Kidney tubule cell (primary cell): ENCODE measurements around the gene MAGI2.

Experiments
- DNase-seq: peaks from one replicate; pipeline ENCODE4 v3.0.0-alpha.2; 2018; ENCODE audit warnings: low spot score

MAGI2 gene

DNA sequence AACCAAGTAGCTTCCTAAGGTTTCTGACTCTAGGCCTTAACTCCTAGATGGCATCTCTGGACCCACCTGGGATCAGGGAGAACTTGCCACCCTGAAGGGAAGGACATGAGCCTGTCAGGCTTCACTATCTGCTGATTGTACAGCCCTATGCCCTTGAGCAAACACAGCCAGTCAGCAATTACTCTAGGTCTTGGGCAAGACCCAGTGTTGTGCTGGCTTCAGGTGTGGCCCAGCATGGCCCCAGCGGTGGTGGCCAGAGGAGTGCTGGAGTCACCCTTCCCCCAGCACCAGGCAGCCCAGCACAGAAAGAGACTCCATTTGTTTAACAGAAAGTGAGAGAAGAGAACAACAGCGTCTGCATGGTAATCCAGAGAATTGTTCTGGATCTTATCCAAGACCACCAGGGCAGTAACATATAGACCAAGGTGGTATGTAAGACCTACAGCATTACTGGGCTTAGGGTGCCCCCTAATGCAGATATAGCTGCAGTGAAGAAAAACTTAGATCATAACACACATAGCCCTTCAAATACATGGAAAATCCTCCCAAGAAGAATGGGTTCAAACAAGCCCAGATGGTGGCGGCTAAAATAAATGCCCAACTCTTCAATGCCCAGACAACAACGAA is 207.7 kb downstream of the MAGI2 start:
- no peak for DNase-seq

DNA sequence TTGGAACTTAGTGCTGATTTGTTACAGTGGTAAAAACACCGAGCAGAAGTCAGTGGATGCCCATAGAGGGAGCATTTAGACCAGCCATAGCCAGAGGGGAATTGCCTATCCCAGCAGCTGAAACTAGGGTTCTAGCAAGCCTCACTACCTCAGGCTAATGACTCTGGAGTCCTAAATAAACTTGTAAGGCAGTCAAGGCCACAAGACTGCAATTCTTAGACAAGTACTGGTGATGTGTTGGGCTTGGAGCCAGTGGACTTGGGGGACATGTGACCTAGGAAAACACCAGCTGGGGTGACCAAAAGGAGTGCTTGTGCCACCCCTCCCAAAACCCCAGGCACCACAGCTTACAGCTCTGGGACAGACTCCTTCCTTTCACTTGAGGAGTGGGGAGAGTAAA is 209.0 kb downstream of the MAGI2 start:
- no peak for DNase-seq

DNA sequence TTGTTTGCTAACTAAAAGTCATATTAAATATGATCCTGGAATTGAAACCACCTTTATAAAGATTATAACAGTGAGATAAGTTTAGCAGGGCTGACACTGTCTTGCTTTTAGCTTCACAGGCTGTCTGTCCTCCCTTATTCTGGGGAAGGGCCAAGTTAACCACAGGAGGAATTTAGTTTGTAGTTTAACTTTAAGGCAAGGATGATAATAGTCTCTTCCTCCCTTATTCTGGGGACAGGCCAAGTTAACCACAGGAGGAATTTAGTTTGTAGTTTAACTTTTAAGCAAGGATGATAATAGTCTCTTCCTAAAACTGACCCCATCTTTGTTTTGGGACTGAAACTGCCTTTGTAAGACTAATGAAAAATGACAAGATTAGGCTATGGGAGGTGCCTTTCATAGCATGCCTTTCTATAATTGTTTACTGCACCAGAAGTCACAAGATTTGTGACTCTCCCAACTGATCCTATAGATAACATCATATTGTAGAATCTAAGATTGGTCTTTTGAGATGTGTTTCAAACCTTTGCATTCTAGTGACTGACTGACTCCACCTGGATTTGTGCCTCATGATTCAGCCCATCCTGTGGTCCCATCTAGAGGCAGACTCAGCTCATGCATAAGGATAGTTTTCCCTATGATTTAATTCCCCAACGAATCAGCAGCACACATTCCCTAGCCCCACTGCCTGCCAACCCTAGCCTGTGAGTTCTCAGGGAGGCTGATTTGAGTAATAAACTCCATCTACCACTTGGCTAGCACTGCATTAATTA is 212.0 kb downstream of the MAGI2 start:
- DNase-seq: peak; percentile 71

DNA sequence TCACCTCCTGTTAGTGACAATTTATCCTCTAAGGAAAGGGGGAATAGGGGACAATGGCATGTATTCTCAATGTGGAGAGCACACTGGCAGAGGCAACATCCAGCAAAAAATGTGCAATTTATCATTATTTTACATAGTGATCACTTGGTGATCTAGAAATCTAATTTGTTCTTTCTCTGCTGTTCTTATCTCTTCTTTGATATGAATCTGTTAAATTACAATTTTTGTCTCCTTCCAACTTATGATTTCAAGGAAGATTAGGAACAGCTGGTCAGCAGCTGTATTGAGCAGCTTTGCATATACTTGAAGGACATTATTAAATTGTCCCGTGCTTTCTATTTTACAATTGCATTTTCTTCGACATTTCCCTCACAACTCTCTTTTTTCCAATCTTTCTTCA is 213.1 kb downstream of the MAGI2 start:
- no peak for DNase-seq

DNA sequence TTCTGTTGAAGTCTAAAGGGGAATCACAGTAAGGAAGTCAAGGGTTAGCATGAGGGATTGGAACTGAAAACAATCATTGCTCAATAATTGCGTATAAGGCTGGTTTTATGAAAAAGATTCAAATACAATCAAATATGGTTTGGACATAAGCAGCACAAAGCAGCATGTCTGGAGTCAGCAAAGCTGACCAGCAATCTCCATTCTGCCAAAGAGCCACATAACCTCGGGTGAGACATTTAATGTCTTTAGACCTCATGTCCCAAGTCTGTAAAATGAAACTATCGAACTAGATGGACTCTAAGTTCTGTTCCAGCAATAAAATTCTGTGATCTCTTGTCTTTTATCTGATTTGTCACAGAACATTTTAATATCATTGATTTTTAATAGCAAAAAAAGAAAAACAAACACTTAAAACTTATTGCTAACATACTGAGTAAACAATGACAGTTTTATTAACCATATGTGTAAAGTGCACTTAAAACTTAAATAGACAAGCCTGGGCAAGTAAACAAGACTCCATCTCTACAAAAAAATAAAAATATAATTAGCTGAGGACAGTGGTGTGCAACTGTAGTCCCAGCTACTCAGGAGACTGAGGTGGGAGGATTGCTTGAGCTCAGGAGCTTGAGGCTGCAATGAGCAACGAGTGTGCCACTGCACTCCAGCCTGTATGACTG is 217.0 kb downstream of the MAGI2 start:
- DNase-seq: no peak

DNA sequence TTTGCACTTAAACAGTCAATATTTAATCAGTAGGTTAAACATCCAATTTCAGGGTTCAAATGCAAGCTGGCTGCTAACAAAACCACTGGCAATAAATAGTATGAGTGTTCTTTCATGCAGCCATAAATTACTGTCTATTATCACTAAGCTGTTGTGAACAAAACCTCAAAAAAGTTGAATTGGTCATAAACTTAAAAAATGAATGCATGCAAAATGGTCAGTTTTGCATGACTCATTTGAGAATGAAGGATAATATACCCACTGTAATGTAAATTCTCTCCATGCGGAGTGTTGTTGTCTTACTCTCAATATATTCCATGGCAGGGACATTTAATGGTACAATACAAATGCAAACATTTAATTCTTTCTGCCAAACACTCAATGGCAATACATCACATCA is 226.4 kb downstream of the MAGI2 start:
- no peak for DNase-seq

DNA sequence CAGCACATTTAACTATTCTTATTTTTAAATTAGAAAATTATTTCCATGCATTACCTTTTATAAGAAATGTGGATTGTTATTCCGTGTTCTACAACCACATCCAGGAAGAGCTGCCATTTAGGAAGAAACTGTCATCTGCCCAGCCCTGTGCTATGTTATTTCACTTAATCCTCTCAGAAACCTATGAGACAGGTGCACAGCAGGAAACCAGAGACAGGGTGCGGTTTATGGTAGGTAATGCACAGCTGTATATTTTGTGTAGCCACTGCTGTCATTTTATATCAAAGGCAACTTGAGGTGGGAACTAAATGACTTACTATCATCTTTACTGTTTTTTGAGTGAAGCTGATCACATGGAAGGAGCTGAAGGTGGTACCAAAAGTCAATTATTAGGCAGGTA is 232.3 kb downstream of the MAGI2 start:
- no peak for DNase-seq

DNA sequence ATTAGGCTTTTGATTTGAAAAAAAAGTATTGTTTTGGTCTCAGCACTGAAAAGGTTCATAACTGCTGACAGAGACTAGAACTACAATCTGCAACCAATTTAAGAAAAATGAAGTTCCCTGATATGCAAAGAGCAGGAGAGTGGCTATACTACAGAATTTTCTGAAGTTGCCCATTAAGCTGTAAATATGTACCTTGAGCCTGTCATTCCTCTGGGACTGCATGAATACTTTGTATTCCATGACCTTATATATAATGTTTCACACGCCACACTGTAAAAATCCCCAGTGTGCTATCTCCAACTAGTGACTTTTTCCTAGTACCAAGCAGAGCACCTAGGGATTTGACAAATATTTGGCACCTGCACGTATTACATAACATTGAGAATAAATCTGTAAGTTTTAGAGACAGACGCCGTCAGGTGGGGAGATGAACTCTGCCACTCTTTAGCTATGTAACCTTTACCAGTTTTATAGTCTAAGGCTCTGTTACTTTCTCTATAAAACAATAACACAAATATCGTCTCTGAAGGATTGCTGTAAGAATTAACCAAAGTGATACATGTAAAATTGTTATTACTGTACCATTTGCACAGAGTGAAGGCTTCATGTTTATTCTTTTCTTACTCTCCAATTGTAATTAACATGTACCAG is 235.4 kb downstream of the MAGI2 start:
- DNase-seq: no peak

DNA sequence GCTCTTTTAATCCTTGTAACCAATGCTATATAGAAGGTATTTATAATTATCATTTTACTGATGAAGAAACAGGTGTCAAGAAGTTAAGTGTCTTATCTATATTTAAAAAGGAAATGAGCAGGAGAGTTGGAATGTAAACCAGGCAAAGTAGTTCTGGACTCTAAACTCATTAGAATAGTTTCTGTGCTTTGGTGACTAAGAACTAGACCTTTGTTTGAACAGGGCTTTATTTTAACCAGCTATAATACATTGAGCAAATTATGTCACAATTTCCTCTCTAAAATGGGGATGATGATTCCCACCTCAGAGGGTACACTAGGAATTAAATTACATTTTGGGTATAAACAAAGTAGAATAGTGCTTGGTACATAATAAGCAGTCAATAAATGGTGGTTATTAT is 236.0 kb downstream of the MAGI2 start:
- DNase-seq: peak; percentile 59

DNA sequence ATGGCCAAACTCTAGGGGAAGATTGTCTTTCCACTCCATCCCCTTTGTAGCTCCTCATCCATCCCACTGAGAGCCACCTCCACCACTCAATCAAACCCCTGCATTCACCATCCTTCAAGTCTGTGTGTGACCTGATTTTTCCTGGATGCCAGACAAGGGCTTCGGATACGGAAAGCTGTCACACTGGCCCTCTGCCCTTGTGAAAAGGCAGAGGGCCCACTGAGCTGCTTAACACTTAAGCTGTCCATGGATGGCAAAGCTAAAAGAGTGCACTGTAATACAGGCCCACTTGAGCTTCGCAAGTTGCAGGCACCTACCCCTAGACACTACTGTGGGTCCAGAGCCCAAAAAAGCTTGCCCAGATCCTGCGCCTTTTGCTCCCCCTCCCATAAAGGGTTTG is 237.2 kb downstream of the MAGI2 start:
- no peak for DNase-seq

DNA sequence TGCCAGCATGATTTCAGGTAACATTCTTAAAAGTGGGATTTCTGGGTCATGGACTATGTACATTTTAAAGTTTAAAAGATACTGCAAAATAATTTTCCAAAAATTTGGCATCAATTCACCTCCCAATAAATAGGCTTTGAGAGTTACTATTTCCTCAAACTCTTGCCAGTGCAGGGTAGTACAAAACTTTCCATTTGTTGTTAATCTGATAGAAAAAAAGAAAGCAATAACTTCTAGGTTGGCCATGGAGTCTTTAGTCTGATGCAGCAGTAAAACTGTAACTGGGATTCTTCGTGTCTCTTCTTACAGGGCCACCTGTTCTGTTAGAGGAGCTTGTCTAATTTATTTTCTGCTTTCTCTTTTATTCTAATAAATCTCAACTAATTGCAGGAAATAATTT is 241.1 kb downstream of the MAGI2 start:
- no peak for DNase-seq

DNA sequence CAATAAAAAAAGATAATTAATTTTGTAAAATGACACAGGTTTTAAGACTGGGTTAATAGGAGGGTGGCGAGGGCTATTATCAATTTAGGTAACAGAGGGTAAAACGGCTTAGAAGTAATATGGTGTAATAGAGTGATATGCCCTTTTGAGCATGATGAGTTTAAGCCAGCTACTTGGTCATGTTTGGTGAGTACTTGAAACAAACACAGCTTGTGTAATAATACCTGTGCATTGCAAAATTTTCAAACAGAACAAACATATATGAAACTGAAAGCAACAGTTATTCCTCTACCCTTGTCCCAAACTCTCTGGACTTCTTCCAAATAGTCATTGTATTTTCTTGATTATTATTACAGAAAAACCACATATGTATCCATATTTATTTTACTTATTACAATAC is 241.7 kb downstream of the MAGI2 start:
- no peak for DNase-seq

DNA sequence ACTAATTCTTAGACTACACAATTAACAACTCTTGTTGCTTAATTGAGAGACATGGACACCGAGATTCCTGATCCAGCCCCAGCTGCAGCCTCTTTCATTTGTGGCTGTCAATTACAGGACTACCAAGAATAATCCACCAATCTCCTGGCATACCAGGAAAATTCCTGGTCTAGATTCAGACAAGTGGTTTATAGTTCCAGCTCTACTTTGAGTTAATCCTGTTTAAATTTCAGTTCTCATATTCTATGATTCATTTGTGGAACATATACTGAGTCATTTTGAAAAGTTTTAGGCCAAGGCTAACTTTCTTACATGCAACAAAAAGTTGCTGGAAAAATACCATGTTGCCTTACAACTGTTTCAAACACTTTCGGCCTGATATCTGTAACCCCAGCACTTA is 253.5 kb downstream of the MAGI2 start:
- no peak for DNase-seq

DNA sequence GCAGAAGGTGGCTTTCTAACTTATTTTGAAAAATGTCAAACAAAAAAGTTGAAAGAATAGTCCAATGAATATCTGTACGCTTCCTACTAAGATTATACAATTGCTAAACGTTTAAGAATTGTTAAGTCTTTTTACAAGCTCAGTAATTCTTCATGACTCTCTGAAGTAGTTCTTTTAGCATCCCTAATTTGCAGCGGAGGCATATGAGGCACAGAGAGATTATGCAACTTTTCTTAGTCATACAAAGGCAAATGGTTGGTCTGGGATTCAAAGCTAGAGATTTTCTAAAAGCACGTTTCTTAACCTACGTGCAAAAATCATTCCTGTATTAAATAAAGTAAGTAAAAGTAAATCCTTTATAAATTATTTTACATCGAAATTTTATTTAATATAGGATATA is 254.2 kb downstream of the MAGI2 start:
- DNase-seq: no peak

DNA sequence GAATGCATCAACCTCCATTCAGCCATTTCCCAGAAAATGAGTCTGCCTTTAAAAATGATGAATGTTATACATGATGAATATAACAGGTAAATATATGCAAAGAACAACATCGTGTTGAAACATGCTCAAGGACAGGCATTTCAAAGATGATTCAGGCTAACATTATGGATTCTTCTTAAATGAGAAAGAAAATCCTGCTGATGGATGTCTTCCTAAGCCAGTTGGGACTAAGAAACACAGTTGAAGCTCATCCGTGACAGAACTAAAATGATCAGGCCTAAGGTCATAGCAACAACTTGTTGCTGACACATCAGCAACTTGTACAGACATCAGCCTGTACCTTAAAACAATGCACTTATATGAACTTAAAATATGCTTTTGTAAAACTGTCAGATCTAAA is 267.9 kb downstream of the MAGI2 start:
- no peak for DNase-seq

DNA sequence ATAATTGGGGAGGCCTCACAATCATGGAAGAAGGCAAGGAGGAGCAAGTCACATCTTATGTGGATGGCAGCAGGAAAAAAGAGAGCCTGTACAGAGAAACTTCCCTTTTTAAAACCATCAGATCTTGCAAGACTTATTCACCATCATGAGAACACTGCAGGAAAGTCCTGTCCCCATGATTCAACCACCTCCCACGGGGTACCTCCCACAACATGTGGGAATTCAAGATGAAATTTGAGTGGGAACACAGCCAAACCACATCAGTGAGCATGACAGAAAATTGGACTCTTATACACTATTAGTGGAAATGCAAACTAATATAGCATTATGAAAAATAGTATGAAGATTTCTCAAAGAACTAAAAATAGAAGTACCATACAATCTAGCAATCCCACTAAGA is 271.2 kb downstream of the MAGI2 start:
- peak; percentile 62 for DNase-seq

DNA sequence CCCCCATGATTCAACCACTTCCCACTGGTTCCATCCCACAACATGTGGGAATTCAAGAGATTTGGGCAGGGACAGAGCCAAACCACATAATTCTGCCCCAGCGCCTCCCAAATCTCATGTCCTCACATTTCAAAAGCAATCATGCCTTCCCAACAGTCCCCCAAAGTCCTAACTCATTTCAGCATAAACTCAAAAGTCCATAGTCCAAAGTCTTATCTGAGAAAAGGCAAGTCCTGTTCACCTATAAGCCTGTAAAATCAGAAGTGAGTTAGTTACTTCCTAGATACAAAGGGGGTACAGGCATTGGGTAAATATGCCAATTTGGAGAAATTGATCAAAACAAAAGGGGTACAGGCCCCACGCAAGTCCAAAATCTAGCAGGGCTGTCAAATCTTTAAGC is 272.9 kb downstream of the MAGI2 start:
- no peak for DNase-seq

DNA sequence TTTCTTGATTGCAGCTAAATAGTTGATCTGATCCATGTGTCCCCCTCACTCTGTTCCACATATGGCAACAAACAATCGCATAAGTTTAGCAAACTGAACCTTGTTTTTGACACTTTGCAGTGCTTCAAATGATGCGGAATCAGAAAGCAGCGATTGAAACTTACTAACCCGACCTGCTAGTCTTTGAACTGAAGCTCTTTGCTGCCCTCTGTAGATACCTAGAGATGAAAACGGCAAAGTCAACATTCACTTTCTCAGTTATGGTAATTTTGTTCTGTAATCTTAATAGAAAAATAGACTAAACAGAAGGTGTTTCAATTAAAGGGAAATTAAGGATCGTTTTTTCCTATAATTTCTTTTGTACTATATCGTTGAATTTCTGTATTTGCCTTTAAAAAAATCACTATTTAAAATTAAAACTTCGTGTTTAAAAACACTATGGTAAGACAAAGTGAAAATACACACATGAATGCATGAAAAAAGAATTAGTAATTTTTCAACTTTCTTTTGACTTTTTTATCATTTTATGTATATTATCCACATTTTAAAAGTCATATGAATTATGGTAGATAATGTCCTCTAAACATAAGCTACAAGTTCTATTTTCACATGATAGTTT is 276.5 kb downstream of the MAGI2 start:
- DNase-seq: peak; percentile 53

DNA sequence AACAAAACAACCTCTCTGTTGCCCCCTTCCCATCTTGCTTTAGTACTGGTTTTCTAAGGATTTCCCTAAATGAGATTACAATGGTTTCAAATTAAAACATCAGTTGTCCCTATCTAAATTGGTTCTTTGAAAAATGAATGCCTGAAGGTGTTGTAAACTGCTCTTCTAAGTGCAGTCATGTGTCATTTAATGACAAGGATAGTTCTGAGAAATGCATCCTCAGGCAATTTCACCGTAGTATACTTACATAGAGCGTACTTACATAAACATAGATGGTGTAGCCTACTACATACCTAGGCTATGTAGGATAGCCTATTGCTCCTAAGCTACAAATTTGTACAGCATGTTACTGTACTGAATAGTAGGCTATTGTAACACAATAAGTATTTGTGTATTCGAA is 278.1 kb downstream of the MAGI2 start:
- DNase-seq: no peak

DNA sequence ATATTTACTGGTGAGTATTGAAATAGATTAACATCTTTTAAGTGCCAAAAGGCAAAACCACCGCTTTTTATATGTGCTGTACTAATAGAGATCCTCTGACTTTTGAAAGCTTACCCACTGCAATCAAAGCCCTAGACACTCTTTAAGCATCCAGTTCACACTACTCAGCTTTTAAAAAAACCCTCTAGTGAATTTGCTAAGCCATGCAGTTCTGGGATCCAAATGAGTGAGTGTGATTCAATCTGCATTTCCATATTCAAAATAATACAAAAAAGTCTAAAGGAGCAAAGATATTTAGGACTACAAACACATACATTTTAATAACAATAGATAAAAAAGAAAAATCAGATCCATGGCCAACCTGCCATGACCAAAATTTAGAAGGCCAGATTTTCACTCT is 288.2 kb downstream of the MAGI2 start:
- no peak for DNase-seq

DNA sequence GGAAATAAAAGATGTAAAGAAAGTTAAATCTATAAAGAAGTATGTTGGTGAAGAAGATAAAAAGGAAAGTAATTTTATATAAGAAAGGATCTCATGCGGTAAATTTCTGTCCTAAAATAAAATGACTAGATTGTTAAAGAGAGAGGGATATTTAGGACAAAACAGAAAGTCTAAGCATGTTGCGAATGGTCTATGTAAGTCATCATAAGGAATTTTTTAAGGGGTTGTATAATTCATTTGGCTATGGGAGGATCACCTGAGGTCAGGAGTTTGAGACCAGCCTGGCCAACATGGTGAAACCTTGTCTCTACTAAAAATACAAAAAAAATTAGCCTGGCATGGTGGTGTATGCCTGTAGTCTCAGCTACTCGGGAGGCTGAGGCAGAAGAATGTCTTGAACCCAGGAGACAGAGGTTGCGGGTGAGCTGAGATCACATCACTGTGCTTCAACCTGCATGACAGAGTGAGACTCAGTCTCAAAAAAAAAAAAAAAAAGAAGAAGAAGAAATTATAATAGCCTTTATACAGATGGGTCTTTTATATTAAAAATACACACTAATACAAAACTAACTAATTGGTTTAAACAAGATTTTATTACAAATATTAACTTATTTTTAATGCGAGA is 294.3 kb downstream of the MAGI2 start:
- no peak for DNase-seq

DNA sequence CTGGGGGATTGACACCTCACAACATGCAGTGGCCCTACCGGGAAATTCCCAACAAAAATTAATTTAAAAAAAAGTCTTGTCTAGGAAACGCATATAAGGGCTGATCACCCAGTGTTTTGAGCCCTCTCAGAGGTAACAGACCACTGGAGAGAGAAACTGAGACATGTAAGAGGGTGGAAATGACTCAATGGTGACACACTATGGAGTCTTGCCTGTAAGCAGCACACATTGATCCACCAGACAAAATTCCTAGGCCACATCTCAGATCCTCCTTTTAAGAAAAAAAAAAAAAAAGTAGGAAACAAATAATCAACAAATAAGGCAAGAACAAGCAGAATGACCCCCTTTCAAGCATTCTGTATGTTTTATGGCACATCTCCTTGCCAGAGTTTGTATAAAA is 296.2 kb downstream of the MAGI2 start:
- DNase-seq: peak; percentile 6
